ENCODE results near the gene SSBP3. TPM values are rescaled to one million over a fixed set of nuclear protein-coding genes. Genes with fewer than 3 reads are reported as not detected.

The SSBP3 gene
- total RNA-seq, 1 donor from 2014 or later, result 161 TPM

DNA sequence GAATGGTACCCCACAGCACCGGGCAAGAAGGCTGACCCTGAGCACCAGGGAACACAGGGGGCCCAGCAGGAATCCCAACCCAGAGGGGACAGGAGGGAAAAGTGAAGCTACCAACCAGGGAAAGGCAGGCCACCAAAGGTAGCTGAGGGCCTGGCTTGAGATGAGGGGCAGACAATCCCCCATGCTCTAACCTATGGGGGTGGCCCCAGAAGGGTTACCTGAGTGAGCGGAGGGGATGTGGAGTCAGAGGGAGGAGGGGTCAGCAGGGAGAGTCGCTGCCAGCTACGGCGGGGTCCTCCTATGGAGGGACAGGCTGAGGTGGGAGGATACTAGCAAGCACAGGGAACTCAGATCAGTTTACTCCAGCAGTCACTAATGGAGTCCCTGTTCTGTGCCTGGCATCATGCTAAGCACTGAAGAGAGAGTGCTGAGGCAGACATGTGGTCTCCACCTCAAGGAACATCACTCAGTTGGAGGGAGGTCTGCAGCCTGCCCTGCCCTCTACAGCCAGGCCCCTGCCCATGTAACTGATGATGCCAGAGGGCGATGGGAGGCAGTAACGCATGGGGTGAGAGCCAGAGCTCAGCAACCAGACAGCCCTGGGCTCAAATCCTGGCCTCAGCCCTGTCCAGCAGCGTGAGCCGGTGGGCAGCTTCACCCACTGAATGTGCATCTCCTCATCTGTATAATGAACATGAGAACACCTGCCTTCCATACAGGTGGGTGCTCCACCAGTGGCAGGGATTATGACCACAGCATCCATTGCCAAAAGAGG is 227.7 kb downstream of the SSBP3 start:
- Mint-ChIP-seq H3K9me3 (ENCODE audit: low read depth) (no peaks in the 10 kb centered on the region), H3K27me3 (no peaks in the 10 kb centered on the region), H3K36me3 (ENCODE audit: insufficient read depth) (peaks cover 4% of the 10 kb centered on the region)

DNA sequence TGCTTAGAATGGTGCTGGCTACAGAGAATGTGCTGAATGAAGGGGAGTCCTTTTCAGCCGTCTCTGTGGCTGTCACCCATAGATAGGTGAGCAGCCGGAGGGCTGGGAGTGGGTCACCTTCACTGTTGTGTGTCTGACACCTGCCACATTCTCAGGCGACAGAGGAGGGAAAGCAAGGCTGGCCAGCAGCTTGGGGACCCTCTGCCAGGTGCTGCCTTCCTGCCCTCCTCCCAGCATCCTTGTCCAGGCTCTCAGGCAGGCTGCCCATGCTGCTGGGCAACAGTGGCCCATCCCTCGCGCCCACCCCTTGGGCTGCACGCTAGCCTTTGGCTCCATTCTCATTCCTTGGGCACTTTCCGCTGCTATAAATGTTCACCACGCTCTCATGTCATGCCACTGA is 228.5 kb downstream of the SSBP3 start:
- DNase-seq (ENCODE audit: low spot score, unreplicated experiment), result no peak
- TF ChIP-seq, protein P1, sequence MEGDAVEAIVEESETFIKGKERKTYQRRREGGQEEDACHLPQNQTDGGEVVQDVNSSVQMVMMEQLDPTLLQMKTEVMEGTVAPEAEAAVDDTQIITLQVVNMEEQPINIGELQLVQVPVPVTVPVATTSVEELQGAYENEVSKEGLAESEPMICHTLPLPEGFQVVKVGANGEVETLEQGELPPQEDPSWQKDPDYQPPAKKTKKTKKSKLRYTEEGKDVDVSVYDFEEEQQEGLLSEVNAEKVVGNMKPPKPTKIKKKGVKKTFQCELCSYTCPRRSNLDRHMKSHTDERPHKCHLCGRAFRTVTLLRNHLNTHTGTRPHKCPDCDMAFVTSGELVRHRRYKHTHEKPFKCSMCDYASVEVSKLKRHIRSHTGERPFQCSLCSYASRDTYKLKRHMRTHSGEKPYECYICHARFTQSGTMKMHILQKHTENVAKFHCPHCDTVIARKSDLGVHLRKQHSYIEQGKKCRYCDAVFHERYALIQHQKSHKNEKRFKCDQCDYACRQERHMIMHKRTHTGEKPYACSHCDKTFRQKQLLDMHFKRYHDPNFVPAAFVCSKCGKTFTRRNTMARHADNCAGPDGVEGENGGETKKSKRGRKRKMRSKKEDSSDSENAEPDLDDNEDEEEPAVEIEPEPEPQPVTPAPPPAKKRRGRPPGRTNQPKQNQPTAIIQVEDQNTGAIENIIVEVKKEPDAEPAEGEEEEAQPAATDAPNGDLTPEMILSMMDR (IDR thresholded peaks at IDR 0.05; ENCODE audit: unreplicated experiment), result no peak
- Mint-ChIP-seq H3K4me3 (ENCODE audit: low read depth) (no peak overlapping the region), H3K9me3 (ENCODE audit: low read depth) (no peaks in the 10 kb centered on the region), H3K27ac (no peak overlapping the region), H3K36me3 (ENCODE audit: insufficient read depth) (peaks cover 4% of the 10 kb centered on the region), H3K27me3 (no peaks in the 10 kb centered on the region), H3K4me1 (ENCODE audit: low read depth) (no peaks in the 10 kb centered on the region)

More for the DNA sequence above, 227.7 kb downstream of the SSBP3 start:
- Mint-ChIP-seq H3K27ac (no peak overlapping the region), H3K4me3 (ENCODE audit: low read depth) (no peak overlapping the region), H3K4me1 (ENCODE audit: low read depth) (no peaks in the 10 kb centered on the region)
- no peak for DNase-seq (ENCODE audit: low spot score, unreplicated experiment)
- TF ChIP-seq, protein P1 (IDR thresholded peaks at IDR 0.05; ENCODE audit: unreplicated experiment), result no peak

DNA sequence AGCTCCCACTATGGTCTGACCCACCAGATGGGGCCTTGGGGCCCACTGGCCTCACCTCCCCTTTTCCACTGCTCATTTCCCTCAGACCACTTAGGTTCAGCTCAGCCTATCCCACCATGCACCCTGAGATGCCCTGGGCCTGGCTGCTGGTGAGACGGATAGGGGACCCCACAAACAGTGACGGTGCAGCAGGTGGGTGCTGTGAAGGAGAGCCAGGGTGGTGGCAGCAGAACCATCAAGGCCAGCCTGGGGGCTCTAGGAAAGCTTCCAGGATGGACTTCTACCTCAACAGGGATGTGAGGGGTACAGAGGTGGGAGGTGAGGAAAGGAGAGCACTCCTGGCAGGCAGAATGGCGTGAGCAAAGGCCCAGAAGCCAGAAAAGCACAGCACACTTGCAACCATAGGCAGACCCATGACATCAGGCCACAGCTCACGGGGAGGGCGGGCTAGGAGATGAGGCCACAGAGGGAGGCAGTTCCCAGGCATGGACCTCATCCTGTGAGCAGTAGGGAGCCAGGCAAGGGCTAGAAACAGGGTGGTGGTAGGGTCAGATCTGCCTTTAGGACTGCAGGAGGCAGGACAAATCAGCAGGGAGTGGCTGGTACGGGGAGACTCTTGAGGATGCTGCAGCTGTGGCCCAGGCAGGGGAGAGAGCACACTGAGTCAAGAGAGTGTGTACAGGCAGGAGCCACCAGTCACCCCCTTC is 229.4 kb downstream of the SSBP3 start:
- no peak for DNase-seq (ENCODE audit: low spot score, unreplicated experiment)
- Mint-ChIP-seq H3K27ac (no peak overlapping the region), H3K4me1 (ENCODE audit: low read depth) (no peaks in the 10 kb centered on the region), H3K27me3 (no peaks in the 10 kb centered on the region), H3K4me3 (ENCODE audit: low read depth) (no peak overlapping the region), H3K36me3 (ENCODE audit: insufficient read depth) (peaks cover 4% of the 10 kb centered on the region), H3K9me3 (ENCODE audit: low read depth) (no peaks in the 10 kb centered on the region)
- TF ChIP-seq, protein P1 (IDR thresholded peaks at IDR 0.05; ENCODE audit: unreplicated experiment), result no peak

Other genes starting within 250 kb of the SSBP3 start
- gene CYB5RL, start 206.4 kb downstream of the SSBP3 start, total RNA-seq, result 9.0 and 11.6 TPM in 2 replicates
- 61.9 and 62.2 TPM in 2 replicates for gene MRPL37, start 206.2 kb downstream of the SSBP3 start, total RNA-seq
- gene ACOT11, start 141.8 kb upstream of the SSBP3 start, total RNA-seq, result 1.7 and 2.2 TPM in 2 replicates
- 0.33 TPM in 1 of 2 replicates, not detected in the other for gene FAM151A, start 217.1 kb upstream of the SSBP3 start, total RNA-seq
- gene MROH7, start 235.4 kb upstream of the SSBP3 start, total RNA-seq, result 0.29 and 0.50 TPM in 2 replicates